HG03521 (cell line): ENCODE measurements around the gene ERCC2.
A peak's percentile ranks its signal among the peaks of the same experiment; 100 is the strongest.
"Not testable (repeated sequence)": the region's sequence is repeated elsewhere in the genome, so short reads cannot be mapped to it uniquely, and the experiment has no call there.

Experiments
- ATAC-seq: cut with Tn5 transposase; IDR thresholded peaks from one replicate; pipeline ENCODE4 v1.9.1; 2021; ENCODE audit warnings: mild to moderate bottlenecking, moderate library complexity; ENCODE audit not compliant: unreplicated experiment

Gene ERCC2

GRCh38 chr19:45370410-45371204 is at the start of gene ERCC2:
TSS of gene ERCC2 (minus strand) at chr19:45370573. CDS start at chr19:45370540, 33 bp downstream.
- peak; percentile 95 for ATAC-seq

DNA sequence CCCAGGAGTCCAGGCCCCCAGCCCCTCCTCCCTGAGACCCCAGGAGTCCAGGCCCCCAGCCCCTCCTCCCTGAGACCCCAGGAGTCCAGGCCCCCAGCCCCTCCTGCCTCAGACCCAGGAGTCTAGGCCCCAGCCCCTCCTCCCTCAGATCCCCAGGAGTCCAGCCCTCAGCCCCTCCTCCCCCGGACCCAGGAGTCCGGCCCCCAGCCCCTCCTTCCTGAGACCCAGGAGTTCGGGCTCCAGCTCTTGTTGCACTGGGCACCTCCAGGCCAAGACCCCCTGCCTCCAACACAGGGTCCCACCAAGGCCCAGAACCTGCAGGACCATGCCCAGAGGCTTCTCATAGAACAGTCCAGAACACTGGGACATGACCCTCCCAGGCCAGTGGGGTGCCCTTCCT is 49.5 kb upstream of the ERCC2 start:
- ATAC-seq = no peak

DNA sequence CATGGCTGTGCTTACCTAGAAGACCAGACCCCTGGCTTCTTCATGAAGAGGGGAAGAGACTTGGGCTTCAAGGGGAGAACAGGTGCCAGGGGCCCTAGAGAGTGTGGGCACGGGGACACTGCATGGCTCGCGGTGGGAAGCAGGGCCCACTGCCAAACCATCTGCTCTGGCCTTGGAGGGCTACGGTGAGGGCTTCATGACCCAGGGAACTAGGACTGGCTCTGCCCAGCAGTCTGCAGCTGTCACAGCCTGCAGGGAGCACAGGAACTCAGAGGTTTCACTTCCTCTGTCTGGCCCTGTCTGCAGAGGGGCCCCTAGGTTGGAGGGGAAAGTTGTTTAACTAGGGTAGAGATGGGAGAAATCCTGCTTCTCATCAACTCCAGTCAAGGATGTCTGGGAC is 49.0 kb upstream of the ERCC2 start:
- ATAC-seq = peak; percentile 42

DNA sequence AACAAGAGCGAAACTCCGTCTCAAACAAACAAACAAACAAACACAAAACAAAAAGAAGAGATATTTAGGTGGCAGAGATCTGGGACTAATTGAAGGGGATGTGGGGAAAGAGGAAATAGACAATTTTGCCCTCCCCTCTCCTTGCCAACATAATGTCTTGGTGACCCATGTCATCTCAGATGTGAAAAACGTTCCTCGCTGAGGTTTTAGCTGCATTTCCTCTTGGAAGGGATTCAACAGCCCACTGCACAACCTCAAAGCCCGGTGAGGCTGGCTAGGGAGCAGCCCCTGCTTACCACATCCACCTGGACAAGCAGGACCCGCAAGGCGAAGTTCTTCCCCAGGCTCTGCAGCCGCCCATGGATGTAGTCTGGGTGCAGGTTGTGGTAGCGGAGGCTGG is 48.4 kb upstream of the ERCC2 start:
- no peak for ATAC-seq

DNA sequence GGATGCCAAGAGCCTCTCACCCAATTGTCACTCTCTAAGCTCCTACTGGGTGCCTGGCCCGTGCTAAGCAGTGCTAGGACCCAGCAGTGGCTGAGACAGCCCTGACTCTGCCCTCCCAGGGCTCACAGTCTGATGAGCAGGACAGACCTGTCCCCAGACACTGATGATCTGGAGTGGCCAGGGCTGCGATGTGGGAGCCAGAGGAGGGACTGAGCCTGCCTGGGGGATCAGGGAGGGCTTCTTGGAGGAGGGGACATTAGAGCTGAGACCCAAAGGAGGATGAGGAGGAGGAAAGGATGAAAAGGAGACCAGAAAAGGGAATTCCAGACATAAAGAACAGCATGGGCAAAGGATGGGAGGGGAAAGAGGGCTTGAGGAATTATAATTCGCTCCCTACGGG is 46.8 kb upstream of the ERCC2 start:
- no peak for ATAC-seq

GRCh38 chr19:45414468-45414867 is 44.1 kb upstream of the ERCC2 start:
- no peak for ATAC-seq

GRCh38 chr19:45413497-45413896 is 43.1 kb upstream of the ERCC2 start:
- ATAC-seq = no peak

GRCh38 chr19:45410330-45410729 is 40.0 kb upstream of the ERCC2 start:
- ATAC-seq = not testable (repeated sequence)

DNA sequence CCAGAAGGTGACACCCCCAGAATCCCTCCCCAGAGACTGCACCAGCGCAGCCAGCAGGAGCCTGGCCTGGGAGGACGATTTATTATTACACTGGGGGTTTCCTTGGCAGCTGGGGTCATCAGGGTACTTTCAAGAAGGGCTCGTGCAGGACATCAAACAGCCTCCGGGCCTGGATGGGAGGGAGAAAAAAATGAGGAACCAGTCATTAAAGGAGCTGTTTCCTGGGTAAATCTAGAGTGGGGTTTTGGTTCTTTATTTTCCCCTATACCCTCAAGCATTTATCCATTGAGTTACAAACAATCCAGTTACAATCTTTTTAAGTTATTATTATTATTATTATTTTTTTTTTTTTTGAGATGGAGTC is 39.2 kb upstream of the ERCC2 start:
- no peak for ATAC-seq

DNA sequence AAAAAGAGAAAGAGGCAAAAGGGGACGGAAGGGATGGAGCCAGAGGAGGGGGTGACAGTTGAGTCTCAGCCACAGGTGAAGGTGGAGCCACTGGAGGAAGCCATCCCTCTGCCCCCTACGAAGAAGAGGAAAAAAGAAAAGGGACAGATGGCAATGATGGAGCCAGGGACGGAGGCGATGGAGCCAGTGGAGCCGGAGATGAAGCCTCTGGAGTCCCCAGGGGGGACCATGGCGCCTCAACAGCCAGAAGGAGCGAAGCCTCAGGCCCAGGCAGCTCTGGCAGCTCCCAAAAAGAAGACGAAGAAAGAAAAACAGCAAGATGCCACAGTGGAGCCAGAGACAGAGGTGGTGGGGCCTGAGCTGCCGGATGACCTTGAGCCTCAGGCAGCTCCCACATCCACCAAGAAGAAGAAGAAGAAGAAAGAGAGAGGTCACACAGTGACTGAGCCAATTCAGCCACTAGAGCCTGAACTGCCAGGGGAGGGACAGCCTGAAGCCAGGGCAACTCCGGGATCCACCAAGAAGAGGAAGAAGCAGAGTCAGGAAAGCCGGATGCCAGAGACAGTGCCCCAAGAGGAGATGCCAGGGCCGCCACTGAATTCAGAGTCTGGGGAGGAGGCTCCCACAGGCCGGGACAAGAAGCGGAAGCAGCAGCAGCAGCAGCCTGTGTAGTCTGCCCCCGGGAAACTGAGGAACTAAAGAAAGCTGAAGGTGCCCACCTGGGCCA is 38.6 kb upstream of the ERCC2 start:
- ATAC-seq = no peak

- ATAC-seq = no peak
Observed at GRCh38 chr19:45408121-45408520, 37.7 kb upstream of the ERCC2 start.

GRCh38 chr19:45407585-45407984 is 37.2 kb upstream of the ERCC2 start:
- not testable (repeated sequence) for ATAC-seq

- no peak for ATAC-seq
Observed at GRCh38 chr19:45407091-45407375, 36.7 kb upstream of the ERCC2 start.

DNA sequence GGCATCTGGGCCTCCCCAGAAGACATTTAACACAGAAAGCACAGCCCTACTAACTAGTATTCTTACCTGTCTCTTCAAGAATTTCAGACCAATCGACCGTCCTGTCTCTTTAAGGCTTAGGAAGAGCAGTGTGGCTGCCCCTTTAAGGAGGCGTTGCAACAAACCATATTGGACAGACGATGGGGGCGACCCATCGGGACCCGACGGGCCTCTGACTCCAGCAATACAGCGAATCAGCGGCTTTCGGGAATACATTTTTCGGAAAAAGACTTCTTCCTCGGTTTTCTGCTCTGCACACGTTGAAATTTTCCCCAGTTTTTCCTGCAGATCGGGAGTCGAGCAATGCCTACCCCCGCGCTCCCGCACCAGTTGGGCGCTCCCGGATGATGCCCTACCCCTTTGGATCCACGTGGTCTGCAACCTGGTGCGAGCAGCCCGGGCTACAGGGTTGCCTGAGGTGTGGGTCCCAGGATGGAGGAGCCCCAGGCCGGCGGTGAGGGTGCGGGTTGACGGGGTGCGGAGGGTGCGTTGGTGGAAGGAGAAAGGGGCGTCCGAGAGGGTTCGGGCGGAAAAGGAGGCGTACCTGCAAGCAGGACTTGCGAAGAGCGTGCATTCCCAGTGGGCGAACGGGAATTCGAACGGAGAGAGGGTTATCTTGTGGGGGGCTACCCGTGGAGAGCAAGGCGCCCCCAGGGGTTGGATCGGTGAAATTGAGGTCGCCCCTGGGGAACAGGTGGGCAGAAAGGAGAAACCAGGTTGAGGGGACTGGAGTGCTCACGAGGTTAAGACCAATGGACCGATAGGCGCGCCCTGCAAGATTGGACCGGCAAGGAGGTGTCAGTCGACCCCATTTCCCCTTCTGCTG is 36.1 kb upstream of the ERCC2 start, which contains the start of gene POLR1G:
TSS of gene POLR1G (plus strand) at position 419 of the 865 bp plus-strand sequence. CDS start at position 472, 53 bp downstream.
- ATAC-seq = peak; percentile 63

GRCh38 chr19:45405435-45406225 is 35.3 kb upstream of the ERCC2 start:
- peak; percentile 40 for ATAC-seq

DNA sequence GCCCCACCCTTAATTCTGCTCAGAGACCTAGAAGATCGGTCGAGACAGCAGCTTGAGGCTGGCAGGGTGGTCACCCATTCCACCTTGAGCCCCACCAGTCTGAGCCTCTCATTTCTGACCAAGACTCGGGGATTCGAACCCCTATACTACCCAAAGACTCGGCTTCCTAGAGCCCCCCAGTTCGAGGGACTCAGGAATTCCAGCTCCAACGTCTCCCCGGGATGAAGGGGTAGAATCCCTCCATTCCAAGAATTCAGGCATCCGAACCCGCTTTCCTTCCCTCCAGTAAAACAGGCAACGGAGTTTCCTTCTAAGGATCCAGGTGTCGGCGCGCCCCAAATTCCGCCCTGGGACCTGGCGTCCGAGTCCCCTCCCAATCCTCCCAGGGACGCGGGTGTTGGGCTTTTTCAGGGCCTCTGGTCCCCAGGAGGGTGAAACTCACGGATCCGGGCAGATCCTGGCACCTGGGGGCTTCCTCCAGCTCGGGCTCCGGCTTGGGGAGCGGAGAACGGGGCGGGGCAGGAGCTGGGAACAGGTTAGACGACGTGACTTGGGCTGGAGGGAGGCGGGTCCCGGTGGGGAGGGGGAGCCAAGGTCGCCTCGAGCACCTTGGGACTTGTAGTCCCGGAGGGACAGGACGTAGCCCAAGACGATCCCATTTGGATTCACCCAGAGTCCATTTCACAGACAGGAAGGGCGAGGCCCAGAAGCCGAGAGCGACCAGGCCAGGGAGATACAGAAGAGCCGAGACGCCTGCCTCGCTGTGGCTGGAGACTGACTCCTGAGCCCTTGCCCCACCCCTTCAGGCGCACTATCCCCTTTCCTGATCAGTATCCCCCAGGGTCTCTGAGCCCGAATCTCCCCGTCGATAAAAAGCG is 34.4 kb upstream of the ERCC2 start, which contains the start of gene PPP1R13L:
TSS of gene PPP1R13L (minus strand) at position 513 of the 878 bp plus-strand sequence. CDS start 6,751 bp downstream, outside the sequence.
- peak; percentile 13 for ATAC-seq

DNA sequence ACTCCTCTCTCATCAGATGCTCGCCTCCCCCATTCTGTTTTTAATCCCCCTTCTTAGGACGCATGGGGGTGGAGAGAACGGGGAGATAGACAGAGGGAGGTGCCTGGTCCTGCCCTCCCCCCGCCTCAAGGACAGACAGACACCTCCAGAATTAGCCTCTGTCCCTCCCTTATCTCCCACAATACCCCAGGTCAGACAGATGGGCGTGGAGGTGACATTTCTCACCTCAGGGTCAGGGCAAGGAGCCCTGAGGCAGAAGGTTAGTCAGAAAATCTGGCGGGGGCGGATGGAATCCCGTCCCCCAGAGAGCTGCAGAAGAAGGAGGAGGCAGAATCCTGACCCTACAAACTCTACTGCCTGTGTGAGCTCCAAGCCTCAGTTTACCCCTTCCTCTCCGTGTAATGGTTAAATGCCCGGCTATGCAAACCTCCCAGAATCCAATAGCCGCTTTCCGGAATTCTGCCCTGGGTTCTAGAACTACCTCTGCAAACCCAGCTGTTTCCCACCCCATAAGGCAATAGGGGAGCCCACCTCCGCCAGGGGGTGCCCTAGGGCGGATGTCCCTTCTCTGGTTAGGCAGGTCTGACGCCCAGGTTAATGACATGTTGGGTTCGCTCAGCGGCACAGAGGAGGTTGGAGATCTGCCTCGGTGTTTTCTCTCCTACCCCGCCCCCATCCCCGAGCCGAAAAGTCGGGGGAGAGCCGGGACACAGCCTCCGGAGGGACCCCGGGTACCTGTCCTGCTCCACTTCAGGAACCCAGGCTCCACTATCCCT is 33.6 kb upstream of the ERCC2 start:
- no peak for ATAC-seq

DNA sequence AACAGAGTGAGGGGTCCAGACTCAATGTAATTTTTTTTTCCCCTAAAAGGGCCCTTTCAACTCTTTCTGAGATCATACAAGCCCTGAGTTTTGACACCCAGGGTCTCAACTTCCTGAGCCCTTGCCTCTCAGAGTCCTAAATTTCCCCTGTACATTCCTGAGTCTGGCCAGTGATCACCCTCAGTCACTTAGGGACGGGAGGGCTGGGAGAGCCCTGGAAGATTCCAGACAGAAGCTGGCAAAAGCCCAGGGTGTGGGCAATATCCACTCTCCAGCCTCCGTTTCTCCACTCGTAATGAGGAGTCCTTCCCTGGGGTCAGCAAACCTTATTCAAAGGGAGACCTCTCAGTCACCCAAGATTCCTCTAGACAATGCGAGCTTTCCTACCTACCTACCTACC is 32.9 kb upstream of the ERCC2 start:
- no peak for ATAC-seq
